OCI-LY1 (cell line): ENCODE measurements around the gene DIP2C.

Experiments
- H2AFZ ChIP-seq: fragments of 200-600 bp; sonication (generic), shearing (Covaris generic); 2 replicates; pipeline ENCODE4 v1.6.0; 2014; ENCODE audit warnings: antibody characterized with exemption, mild to moderate bottlenecking, low read length
- H3F3A ChIP-seq: fragments of 200-600 bp; sonication (generic), shearing (Covaris generic); 2 replicates; pipeline ENCODE4 v1.6.0; 2014; ENCODE audit warnings: mild to moderate bottlenecking, antibody characterized with exemption, low read length, moderate library complexity; ENCODE audit not compliant: insufficient read depth
- H3K27ac ChIP-seq: fragments of 200-600 bp; sonication (generic); 2 replicates; pipeline ENCODE4 v1.5.1; 2014; ENCODE audit warnings: low read length, mixed run types, mild to moderate bottlenecking, low read depth; ENCODE audit not compliant: poor library complexity, severe bottlenecking
- H3K27me3 ChIP-seq: fragments of 200-600 bp; sonication (generic); 2 replicates; pipeline ENCODE4 v1.6.0; 2014; ENCODE audit warnings: antibody characterized with exemption, mild to moderate bottlenecking, low read length, moderate library complexity; ENCODE audit not compliant: insufficient read depth
- H3K36me3 ChIP-seq: fragments of 200-600 bp; sonication (generic); 2 replicates; pipeline ENCODE4 v1.6.1; 2014; ENCODE audit warnings: mild to moderate bottlenecking, antibody characterized with exemption, low read length, moderate library complexity, mixed read lengths; ENCODE audit not compliant: insufficient read depth
- H3K4me1 ChIP-seq: fragments of 200-600 bp; sonication (generic); 2 replicates; pipeline ENCODE4 v1.5.1; 2014; ENCODE audit warnings: mild to moderate bottlenecking, low read length, moderate library complexity; ENCODE audit not compliant: insufficient read depth, severe bottlenecking
- H3K4me2 ChIP-seq: fragments of 200-600 bp; sonication (generic), shearing (Covaris generic); 2 replicates; pipeline ENCODE4 v1.6.1; 2014; ENCODE audit warnings: low read length
- H3K4me3 ChIP-seq: fragments of 200-600 bp; sonication (generic); 2 replicates; pipeline ENCODE4 v1.5.1; 2014; ENCODE audit warnings: low read length, low read depth, mild to moderate bottlenecking, mixed read lengths; ENCODE audit not compliant: poor library complexity, severe bottlenecking
- H3K79me2 ChIP-seq: fragments of 200-600 bp; shearing (Covaris generic); 2 replicates; pipeline ENCODE4 v1.6.1; 2016; ENCODE audit warnings: mixed run types, low read length, mixed read lengths; ENCODE audit not compliant: insufficient read depth
- H3K9ac ChIP-seq: fragments of 200-600 bp; sonication (generic), shearing (Covaris generic); 2 replicates; pipeline ENCODE4 v1.6.1; 2014; ENCODE audit warnings: mild to moderate bottlenecking, low read length, mixed read lengths
- H3K9me2 ChIP-seq: fragments of 200-600 bp; sonication (generic), shearing (Covaris generic); 2 replicates; pipeline ENCODE4 v1.6.1; 2014; ENCODE audit warnings: low read depth, mild to moderate bottlenecking, low read length, mixed read lengths
- H3K9me3 ChIP-seq: fragments of 200-600 bp; shearing (Covaris generic); 2 replicates; pipeline ENCODE4 v1.6.1; 2014; ENCODE audit warnings: low read length, mixed read lengths
- H4K20me1 ChIP-seq: fragments of 200-600 bp; sonication (generic), shearing (Covaris generic); 2 replicates; pipeline ENCODE4 v1.6.0; 2016; ENCODE audit warnings: mild to moderate bottlenecking, low read length; ENCODE audit not compliant: insufficient read depth
- CTCF ChIP-seq: fragments of 200-600 bp; sonication (generic), shearing (Covaris generic); IDR thresholded peaks from 2 replicates; pipeline ENCODE4 v1.5.1; 2017; ENCODE audit warnings: mild to moderate bottlenecking, antibody characterized with exemption, low read length, moderate library complexity, mixed read lengths
- EZH2 ChIP-seq: fragments of 200-600 bp; sonication (generic), shearing (Covaris generic); IDR thresholded peaks from 2 replicates; pipeline ENCODE4 v1.8.0; 2017; ENCODE audit warnings: borderline replicate concordance, mixed run types, mild to moderate bottlenecking, antibody characterized with exemption, low read length, moderate library complexity, mixed read lengths

Gene DIP2C

GRCh38 chr10:357201-357950 lies 332.1 kb downstream of the DIP2C start:
- Histone ChIP-seq H3K9ac (no peak overlapping the region), H3K27ac (peak overlapping the region; percentile 69), H3K9me2 (no peaks in the 10 kb centered on the region), H3K79me2 (no peaks in the 10 kb centered on the region), H3K4me2 (no peak overlapping the region), H3K9me3 (no peaks in the 10 kb centered on the region), H3K27me3 (no peaks in the 10 kb centered on the region), H3K36me3 (peaks cover 93% of the 10 kb centered on the region), H3K4me1 (peaks cover 50% of the 10 kb centered on the region), H3K4me3 (no peak overlapping the region), H3F3A (no peaks in the 10 kb centered on the region), H2AFZ (no peak overlapping the region), H4K20me1 (no peaks in the 10 kb centered on the region)
- TF ChIP-seq CTCF, result no peak

GRCh38 chr10:356452-356851 lies 333.0 kb downstream of the DIP2C start:
- no peak overlapping the region for H3K4me2 ChIP-seq
- TF ChIP-seq CTCF (no peak), EZH2 (no peak)

GRCh38 chr10:354901-355617 lies 334.4 kb downstream of the DIP2C start:
- H3K27me3 ChIP-seq, result no peaks in the 10 kb centered on the region
- no peak overlapping the region for H3K9ac ChIP-seq
- no peaks in the 10 kb centered on the region for H3F3A ChIP-seq
- no peaks in the 10 kb centered on the region for H3K79me2 ChIP-seq
- TF ChIP-seq CTCF, result no peak
- no peak for TF ChIP-seq EZH2
- H3K4me3 ChIP-seq, result no peak overlapping the region
- H3K27ac ChIP-seq, result no peak overlapping the region
- no peaks in the 10 kb centered on the region for H3K9me3 ChIP-seq
- no peaks in the 10 kb centered on the region for H4K20me1 ChIP-seq
- peaks cover 93% of the 10 kb centered on the region for H3K36me3 ChIP-seq
- H3K4me1 ChIP-seq, result peaks cover 32% of the 10 kb centered on the region
- H3K4me2 ChIP-seq, result no peak overlapping the region
- no peaks in the 10 kb centered on the region for H3K9me2 ChIP-seq
- no peak overlapping the region for H2AFZ ChIP-seq

More at GRCh38 chr10:356452-356851, 333.0 kb downstream of the DIP2C start:
- peak overlapping the region; percentile 69 for H3K27ac ChIP-seq
- no peaks in the 10 kb centered on the region for H3K9me2 ChIP-seq
- no peaks in the 10 kb centered on the region for H3K79me2 ChIP-seq
- no peaks in the 10 kb centered on the region for H3K9me3 ChIP-seq
- no peak overlapping the region for H2AFZ ChIP-seq
- no peaks in the 10 kb centered on the region for H3F3A ChIP-seq
- no peak overlapping the region; the same call in 1 of the 2 replicates for H3K9ac ChIP-seq
- H3K4me3 ChIP-seq, result no peak overlapping the region
- no peaks in the 10 kb centered on the region for H4K20me1 ChIP-seq
- H3K4me1 ChIP-seq, result peaks cover 45% of the 10 kb centered on the region
- no peaks in the 10 kb centered on the region for H3K27me3 ChIP-seq
- peaks cover 93% of the 10 kb centered on the region for H3K36me3 ChIP-seq
